Activated naive CD8-positive, alpha-beta T cell treated with anti-CD3 and anti-CD28 coated beads, Interleukin-2, amount 50 U/mL, for 16 hours (primary cell): ENCODE measurements around the gene CSTA.

ENCODE experiments used
- DNase-seq: peaks from one replicate; pipeline ENCODE4 v3.0.0-alpha.2; 2020; ENCODE audit warnings: low read depth, low spot score

Gene CSTA, protein sequence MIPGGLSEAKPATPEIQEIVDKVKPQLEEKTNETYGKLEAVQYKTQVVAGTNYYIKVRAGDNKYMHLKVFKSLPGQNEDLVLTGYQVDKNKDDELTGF

DNA sequence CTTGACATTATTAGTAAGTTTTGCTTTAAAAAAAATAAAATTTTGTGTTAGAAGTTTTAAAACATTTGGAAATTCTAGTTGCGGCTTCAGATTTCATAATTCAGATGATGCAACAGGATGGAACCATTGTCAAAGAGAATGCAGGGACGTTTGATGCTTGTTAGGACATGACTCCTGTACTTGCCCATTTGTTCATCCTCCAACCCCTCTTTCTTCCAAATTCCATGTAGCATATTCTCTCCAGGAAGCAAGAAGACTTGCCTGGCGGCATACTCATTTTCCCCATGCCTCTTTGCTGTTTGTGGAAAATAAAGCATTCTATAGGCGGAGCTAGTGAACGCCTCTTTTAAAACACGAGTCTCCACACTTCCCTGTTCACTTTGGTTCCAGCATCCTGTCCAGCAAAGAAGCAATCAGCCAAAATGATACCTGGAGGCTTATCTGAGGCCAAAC is at the start of gene CSTA:
Gene CSTA, plus strand, starts transcription at position 378 of the 453 bp plus-strand sequence. Its CDS starts 45 bp downstream, at position 423.
- no peak for DNase-seq

DNA sequence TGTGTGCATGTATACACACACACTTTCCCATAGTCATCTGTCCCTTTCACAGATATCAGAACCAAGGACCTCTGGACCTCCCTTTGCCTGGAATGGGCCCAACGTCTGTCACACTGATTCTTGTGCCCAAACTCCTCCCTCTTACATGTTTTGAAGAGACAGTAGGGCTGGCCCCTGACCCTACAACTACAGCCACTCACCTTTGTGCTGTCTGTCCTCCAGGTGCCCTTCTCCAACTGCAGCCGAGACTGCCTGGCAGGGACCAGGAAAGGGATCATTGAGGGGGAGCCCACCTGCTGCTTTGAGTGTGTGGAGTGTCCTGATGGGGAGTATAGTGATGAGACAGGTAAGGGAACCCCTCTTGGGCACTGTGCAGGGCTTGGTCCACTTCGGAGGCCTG is 43.2 kb upstream of the CSTA start:
- no peak for DNase-seq

DNA sequence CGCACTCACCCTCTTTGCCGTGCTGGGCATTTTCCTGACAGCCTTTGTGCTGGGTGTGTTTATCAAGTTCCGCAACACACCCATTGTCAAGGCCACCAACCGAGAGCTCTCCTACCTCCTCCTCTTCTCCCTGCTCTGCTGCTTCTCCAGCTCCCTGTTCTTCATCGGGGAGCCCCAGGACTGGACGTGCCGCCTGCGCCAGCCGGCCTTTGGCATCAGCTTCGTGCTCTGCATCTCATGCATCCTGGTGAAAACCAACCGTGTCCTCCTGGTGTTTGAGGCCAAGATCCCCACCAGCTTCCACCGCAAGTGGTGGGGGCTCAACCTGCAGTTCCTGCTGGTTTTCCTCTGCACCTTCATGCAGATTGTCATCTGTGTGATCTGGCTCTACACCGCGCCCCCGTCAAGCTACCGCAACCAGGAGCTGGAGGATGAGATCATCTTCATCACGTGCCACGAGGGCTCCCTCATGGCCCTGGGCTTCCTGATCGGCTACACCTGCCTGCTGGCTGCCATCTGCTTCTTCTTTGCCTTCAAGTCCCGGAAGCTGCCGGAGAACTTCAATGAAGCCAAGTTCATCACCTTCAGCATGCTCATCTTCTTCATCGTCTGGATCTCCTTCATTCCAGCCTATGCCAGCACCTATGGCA is 41.1 kb upstream of the CSTA start:
- DNase-seq = no peak

DNA sequence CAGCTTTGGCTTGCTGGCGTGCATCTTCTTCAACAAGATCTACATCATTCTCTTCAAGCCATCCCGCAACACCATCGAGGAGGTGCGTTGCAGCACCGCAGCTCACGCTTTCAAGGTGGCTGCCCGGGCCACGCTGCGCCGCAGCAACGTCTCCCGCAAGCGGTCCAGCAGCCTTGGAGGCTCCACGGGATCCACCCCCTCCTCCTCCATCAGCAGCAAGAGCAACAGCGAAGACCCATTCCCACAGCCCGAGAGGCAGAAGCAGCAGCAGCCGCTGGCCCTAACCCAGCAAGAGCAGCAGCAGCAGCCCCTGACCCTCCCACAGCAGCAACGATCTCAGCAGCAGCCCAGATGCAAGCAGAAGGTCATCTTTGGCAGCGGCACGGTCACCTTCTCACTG is 40.6 kb upstream of the CSTA start:
- DNase-seq = no peak

DNA sequence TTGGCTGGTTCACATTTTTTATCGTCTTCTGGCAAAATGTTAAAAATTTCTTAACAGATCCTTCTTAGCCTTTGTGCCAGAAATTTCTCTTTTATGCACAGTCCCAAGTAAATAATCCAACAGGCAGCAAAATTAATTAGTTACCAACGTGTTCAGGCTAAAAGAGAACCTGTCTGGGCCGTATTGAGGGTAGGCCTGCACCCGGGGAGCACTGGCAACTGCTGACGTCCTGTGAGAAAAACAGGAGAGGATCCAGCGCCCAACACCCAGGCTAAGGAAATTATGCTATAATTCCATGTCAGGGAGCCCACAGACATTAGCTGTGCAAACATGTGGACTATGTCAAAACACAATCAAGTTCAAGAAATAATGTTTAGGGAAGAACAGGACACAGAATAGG is 30.7 kb upstream of the CSTA start:
- DNase-seq = no peak

DNA sequence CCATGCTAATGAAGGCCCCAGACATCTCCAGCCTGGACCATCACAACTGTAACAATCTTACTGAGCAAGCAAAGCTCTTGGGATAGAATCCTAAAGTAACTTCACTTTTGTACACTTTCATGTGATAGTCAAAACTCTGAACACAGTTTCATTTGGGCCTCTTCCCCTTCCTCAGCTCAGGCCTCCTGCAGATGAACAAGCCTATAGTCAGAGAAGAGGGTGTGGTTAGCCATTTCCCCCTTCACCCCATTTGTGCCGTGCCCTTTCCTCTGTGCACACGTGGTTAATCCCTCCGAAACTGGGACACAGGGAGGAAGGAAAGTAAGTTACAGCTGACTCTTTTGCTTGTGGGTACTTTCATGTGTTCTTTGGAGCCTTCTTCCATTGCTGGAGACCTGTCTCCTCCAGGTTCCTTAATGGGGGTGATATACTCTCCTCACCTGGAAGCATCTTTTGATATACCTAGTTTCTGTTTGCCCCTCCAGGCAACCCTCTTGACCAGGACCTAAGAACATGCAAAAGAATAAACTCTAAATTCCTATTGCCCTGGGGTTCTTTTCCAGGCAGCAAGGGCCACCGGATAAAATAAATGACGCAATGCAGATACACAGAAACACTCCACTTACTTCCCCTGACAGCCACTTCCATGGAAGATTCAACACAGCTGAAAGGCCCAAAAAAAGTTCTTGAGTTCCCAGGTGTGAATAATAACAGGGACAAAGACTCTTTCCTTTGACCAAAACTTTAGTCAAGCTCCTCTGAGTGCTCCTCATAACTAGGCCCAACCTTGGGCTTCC is 29.6 kb upstream of the CSTA start:
- no peak for DNase-seq

DNA sequence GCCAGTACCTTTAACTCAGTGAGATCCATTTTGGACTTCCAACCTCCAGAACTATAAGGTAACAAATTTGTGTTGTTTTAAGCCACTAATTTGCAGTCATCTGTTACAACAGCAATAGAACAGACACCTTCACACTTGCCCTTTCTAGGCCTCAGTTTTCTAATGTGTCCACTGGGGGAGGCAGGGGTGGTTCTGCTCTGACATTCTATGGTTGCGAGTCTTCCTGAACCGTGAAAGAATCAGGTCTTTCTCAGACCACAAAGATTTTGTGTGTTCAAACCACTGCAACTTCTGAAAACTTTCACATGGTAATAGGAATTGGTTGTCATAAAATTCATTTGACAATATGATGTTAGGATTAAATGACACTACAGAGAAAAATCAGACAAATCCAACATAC is 26.8 kb upstream of the CSTA start:
- no peak for DNase-seq

DNA sequence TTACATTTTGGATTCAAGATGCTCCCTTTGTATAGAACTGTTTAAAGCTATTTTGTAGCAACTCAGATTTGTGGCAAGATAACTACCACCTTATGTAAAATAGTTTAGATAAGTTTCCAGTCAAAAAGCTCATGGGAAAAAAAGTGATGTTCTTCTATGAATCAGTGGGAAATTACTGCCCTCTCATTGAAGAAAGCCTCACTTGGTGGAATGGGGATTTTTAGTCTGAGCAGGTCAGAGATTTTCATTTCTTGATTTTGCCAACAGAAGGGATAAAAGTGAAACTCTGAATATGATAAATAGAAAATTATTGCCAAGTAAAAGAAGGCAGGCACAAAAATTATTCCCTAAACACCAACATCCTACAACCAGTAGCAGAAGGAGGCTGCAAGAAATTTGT is 25.8 kb upstream of the CSTA start:
- no peak for DNase-seq

DNA sequence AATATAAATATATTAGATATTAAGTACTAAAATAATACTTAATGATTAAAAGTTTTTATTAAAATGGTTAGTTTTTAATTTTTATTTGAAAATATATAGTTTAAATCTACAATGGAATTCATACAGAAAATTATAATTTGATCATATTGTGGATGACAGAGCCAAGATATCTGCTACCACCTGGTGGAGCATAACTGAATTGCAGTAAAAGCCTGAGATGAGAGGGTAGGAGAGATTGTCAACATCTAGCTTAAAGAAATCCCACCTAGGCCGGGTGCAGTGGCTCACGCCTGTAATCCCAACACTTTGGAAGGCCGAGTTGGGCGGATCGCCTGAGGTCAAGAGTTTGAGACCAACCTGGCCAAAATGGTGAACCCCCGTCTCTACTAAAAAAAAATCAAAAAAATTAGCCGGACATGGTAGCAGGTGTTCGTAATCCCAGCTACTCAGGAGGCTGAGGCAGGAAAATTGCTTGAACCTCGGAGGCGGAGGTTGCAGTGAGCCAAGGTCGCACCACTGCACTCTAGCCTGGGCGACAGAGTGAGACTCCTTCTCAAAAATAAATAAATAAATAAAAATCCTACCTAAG is 25.1 kb upstream of the CSTA start:
- DNase-seq = peak; percentile 10

DNA sequence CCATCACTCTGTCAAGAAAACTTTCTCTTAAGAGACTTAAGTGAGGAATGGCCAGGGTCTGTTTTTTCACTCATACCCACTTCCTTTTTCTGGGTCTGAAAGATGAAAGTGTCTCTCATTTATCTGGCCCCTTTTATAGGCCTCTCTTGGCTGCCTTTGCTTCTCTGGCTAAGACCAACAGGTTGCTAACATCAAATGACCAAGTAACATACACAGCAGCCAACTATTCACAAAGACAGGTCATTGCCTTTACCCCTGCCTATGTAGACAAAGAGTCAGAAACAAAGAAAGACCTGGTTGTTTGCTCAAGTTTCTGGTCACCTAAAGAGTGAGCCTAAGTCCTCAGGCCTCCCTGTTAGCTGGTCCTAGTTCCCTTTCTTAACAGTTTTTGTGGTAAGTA is 24.0 kb upstream of the CSTA start:
- no peak for DNase-seq

DNA sequence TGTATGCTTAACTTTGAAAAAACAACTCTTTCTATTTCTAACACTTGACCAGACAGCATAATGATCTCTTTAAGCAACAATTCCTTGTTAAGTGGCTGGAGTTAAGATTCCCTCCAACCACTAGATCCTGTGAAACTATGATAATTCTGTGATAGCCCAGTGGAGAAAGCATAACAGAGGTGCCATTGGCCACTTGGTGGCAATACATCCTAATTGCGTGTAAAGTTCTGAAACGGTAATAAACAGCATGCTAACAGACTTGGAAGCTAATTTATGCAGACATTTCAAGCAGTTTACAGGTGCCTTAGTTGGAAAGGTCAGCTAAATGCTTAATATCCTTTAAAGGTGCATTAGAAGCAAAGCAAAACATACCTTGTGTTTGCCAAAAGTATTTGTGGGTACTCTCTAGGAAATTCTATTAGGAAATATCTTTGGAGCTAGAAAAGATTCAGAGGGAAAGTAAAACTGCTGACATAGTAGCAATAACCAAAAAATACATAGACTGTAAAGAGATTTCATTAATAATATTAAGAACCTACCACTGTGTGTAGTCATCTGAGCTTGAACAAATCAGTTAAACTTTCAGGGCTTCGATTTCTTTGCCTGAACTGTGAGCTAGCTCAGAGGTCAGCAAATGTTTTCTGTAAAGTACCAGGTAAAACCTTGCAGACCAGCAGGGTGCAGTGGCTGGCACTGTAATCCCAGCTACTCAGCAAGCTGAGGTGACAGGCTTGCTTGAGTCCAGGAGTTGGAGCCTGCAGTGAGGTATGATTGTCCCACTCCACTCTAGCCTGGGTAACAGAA is 19.0 kb upstream of the CSTA start:
- DNase-seq = no peak

DNA sequence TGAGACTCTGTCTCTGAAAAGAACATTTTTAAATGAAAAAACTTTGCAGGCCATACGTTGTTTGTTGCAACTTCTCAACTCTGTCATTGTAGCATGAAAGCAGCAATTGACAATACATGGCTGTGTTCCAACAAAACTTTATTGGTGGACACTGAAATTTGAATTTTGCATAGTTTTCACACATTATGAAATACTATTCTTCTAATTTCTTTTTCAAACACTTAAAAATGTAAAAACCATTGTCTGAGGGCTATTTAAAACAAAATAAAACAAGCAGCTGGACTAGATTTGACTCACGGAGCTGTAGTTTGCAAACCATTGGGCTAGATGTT is 18.5 kb upstream of the CSTA start:
- DNase-seq = no peak

DNA sequence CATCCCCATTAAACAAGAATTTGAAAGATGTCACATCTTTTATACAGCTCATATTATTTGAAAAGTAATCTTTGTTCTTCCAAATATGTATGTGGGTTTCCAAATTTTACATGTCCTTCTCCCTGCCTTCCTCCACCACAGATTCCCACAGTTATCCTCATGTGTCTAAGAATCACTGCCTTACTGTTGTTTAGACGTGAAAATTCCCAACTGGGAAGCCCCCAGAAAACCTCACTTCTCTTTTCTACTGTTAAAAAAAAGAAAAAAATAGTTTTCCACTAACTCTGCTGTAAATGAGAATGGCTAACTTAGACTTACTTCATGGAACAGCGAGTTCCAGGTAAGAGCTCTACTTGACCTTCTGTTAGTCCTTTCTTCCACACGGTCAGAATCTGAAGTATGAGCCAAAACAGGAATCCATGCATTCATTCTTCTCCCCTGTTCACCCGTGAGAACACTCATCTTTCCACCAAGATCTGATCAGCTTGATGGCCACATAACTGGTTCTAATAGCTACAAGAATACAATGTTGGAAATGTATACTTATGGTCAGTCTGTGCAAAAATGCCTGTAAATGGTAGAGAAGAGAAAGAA is 17.9 kb upstream of the CSTA start:
- no peak for DNase-seq

DNA sequence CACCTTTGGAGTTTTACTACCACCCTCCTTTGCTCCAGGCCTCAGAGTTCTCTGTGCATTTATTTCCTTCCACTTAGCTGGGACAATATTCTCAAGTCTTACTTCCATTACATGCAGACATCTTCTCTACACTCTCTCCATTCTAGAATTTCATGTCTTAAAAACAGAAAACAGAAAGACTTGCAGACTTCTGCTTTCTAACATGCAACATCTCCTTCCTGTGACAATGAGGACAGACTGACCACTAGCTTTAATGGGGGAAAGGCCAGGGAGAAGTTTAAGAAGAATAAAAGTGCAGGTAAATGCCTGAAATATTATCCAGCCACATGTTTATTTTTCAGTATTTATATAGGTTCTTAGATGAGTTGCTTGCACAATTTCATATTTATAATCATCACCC is 17.1 kb upstream of the CSTA start:
- DNase-seq = no peak

DNA sequence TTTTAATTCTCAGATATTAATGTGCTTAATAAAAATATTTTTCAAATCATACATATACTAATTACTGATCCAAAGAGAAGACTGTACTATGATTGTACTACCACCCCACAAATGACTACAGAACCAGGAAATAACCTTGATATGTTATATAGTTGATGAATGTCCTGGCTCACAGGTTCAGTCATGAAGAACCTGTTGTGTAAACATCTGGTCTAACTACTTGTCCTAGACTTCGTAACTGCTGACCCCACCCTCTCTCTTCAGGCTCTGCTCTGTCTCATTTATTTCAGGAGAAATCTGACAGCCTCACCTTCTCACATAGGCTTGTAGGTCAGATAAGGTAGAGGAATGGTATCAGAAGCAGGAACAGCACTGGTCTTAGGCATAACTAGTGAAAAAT is 14.7 kb upstream of the CSTA start:
- no peak for DNase-seq

DNA sequence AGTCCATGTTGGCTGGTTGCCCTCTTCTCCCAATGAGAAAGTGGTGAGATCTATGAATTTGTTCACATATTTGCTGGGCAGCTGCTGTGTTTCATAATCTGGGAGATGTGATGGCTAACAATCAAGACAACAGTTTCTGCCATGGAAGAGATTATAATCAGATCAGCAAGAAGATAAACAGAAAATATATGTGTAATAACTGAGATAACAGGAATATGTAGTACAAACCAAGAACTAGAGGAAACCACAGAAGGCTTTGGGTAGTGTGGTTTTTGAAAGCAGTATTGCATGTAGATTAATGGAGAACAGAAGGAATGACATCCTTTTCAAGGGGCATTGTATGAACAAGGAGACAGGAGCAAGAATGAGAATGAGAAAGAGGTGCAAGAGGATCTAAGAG is 12.2 kb upstream of the CSTA start:
- DNase-seq = no peak

DNA sequence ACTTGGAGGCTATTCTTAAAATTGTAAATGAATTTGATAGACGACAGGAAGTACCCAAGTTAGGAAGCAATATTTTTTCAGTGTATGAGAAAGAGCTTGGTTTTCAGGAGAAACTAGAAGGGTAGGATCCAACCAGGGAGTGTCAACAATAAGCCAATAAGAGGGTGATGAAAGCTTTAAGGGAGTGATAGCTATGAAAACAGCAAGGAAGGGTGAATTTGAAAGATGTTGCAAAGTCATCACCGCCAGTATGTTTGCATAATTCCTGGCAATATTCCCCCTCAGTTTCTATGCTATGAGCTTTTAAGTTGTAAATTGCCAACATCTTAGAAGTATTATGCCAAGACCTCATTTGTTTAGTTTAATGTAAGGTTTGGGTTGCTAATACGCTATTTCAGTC is 11.8 kb upstream of the CSTA start:
- no peak for DNase-seq

DNA sequence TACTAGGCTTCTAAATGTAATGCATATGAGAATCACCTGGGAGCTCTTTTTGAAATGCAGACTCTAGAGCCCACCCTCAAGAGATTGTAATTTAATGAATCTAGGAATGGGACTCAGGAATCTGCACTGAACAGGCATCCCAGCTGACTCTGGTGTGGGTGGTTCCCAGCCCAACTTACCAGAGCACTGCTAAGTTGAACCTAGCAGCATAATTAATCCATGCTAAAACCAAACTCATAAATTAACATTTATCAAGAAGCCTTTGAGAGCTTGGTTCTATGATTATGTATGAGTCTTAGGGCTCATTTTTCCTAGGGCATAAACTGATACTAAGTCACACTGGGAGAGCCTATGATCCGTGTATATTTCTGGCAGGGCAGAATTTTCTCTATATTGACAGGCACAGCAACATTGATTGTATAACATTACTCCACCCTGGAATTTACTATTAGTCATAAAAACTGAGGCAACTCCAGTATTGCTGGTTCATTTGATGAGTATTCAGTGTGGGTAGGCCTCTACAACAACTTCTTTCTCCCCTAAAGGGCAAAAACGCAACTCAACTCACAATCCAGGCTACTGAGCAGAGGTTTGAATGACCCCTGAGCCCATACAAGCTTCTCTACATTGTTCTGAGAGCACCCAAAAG is 10.7 kb upstream of the CSTA start:
- no peak for DNase-seq

DNA sequence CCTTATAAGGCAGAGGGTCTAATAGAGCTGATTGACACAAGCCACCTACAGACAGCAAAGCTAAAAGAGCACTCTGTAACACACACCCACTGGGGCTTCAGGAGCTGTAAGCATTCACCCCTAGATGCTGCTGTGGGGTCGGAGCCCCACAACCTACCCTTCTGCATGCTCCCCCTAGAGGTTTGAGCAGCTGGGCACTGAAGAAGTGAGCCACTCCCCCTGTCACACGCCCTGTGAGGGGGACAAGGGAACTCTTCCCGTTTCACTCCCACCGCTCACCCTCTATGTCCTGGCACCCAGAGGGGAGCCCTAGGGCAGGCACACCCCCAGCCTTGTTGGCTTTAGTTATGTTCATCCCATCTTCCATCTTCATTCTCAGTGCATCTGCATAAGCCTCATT is 9.4 kb upstream of the CSTA start:
- no peak for DNase-seq

DNA sequence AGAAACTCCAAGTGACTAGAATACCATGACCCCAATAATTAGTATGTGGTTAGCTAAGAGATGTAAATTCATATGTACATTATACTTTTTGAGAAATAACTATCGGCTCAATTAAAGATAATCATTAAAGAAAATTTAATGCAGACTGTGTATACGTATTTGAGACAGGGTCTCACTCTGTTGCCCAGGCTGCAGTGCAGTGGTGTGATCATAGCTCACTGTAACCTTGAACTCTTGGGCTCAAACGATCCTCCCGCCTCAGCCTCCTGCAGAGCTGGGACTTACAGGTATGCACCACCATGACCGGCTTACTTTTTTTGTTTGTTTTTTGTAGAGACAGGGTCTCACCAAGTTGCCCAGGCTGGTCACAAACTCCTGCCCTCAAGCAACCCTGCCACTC is 8.7 kb upstream of the CSTA start:
- no peak for DNase-seq

DNA sequence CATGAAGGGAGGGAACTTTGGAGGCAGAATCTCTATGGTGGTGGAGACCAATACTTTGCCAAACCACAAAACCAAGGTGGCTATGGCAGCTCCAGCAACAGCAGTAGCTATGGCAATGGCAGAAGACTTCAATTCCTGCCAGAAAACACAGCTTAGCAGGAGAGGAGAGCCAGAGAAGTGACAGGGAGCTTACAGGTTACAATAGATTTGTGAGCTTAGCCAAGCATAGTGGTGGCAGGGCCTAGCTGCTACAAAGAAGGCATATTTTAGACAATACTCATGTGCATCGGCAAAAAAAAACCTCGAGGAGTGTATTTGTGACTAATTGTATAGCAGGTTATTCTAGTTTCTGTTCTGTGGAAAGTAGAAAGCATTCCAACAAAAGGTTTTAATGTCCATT is 6.4 kb upstream of the CSTA start:
- DNase-seq = no peak
